Small intestine (tissue), 16 donors: ENCODE data around the gene VILL. TPM values are rescaled to one million over a fixed set of nuclear protein-coding genes. Genes with fewer than 3 reads are reported as not detected.
A peak's percentile ranks its signal among the peaks of the same experiment; 100 is the strongest.

Experiments
- DNase-seq, 2 donors: peaks; one replicate each; pipeline versions ENCODE4 v3.0.0 to v3.0.0-alpha.2; 2013
- FAIRE-seq: peaks from 2 replicates; lab custom pipeline; 2012; peaks lifted over from hg19 to GRCh38; lab: Jason Lieb, UNC
- H3K27ac ChIP-seq, 3 donors: one replicate each; pipeline ENCODE4 v1.5.1; 2013; ENCODE audit warnings: low read length in 2 of 3, mild to moderate bottlenecking in 2 of 3, control low read depth in 1 of 3, inconsistent platforms in 1 of 3, low read depth in 1 of 3, moderate library complexity in 1 of 3
- H3K27me3 ChIP-seq, 3 donors: one replicate each; pipeline ENCODE4 v1.6.1; 2013; ENCODE audit warnings: low read length in 3 of 3, inconsistent platforms in 1 of 3; ENCODE audit not compliant: control insufficient read depth in 3 of 3, insufficient read depth in 3 of 3
- H3K36me3 ChIP-seq, 3 donors: one replicate each; pipeline ENCODE4 v1.6.1; 2013; ENCODE audit warnings: low read length in 3 of 3, inconsistent platforms in 1 of 3, low read depth in 1 of 3, mild to moderate bottlenecking in 1 of 3, moderate library complexity in 1 of 3; ENCODE audit not compliant: control insufficient read depth in 3 of 3, insufficient read depth in 2 of 3
- H3K4me1 ChIP-seq, 3 donors: one replicate each; pipeline ENCODE4 v1.6.1; 2013; ENCODE audit warnings: low read length in 2 of 3, inconsistent platforms in 1 of 3, low read depth in 1 of 3, mild to moderate bottlenecking in 1 of 3, moderate library complexity in 1 of 3; ENCODE audit not compliant: control insufficient read depth in 3 of 3, insufficient read depth in 2 of 3
- H3K4me3 ChIP-seq, 3 donors: one replicate each; pipeline ENCODE4 v1.5.1; 2013; ENCODE audit warnings: low read length in 3 of 3, control low read depth in 1 of 3, inconsistent platforms in 1 of 3, low read depth in 1 of 3, mild to moderate bottlenecking in 1 of 3, moderate library complexity in 1 of 3
- H3K9me3 ChIP-seq, 2 donors: one replicate each; pipeline ENCODE4 v1.6.1; 2013; ENCODE audit warnings: low read depth in 1 of 2, low read length in 1 of 2; ENCODE audit not compliant: control insufficient read depth in 2 of 2, insufficient read depth in 1 of 2
- WGBS, 3 donors: extraction: QIAGEN DNeasy Blood & Tissue Kit; methylation state at CpG; one replicate each; pipeline ENCODE4 v1.1.7; 2013; 5-methylcytosine and 5-hydroxymethylcytosine counted together
- long read RNA-seq, 10 donors: transcript quantifications; one replicate each; lab custom pipeline, GENCODE V29; 2026
- polyA plus RNA-seq, 4 donors: library from polyadenylated mRNA; stranded (reverse) in 3 of 4; unstranded in 1 of 4; fragments of 200-250 nt in 3 of 4; fragments of 120-200 nt in 1 of 4; gene quantifications; one replicate each; pipeline versions ENCODE4 v1.2.1 to v1.2.3, GENCODE V29; 2013
- donor health status: healthy with polysubstance abuse.
- donor health status: control.
- donor health status: control.
- donor health status: Bipolar disorder and iron deficiency.
- donor health status: healthy.

Gene VILL
- polyA plus RNA-seq = 100 to 1,000 TPM in 3 of 4 donors, 10 to 100 TPM in 1; 57.6 to 266 (median 154) TPM
- long read RNA-seq, donor 1 = 0 reads
- long read RNA-seq, donor 2, full-length matches to known transcripts = 1 of 1 reads
- long read RNA-seq, donor 2, partial matches to known transcripts = 0 of 1 reads
- long read RNA-seq, donor 2, other reads (novel, unspliced or antisense) = 0 of 1 reads
- long read RNA-seq, donor 3, partial matches to known transcripts = 6 of 8 reads
- long read RNA-seq, donor 3, other reads (novel, unspliced or antisense) = 0 of 8 reads
- long read RNA-seq, donor 4 = 0 reads
- long read RNA-seq, donor 5, partial matches to known transcripts = 0 of 5 reads
- long read RNA-seq, donor 5, other reads (novel, unspliced or antisense) = 0 of 5 reads
- long read RNA-seq, donor 6, partial matches to known transcripts = 11 of 13 reads
- long read RNA-seq, donor 6, other reads (novel, unspliced or antisense) = 0 of 13 reads
- long read RNA-seq, donor 7 = 0 reads
- long read RNA-seq, donor 8 = 0 reads
- long read RNA-seq, donor 9, partial matches to known transcripts = 0 of 1 reads
- long read RNA-seq, donor 9, other reads (novel, unspliced or antisense) = 0 of 1 reads
- long read RNA-seq, donor 10, partial matches to known transcripts = 11 of 13 reads
- long read RNA-seq, donor 10, other reads (novel, unspliced or antisense) = 0 of 13 reads

GRCh38 chr3:37990527-37990926 is at the start of gene VILL:
TSS of gene VILL (plus strand) at chr3:37990786. CDS start at chr3:37993673, 2,887 bp downstream.
- FAIRE-seq = no peak
- peak within 1 kb of the TSS; percentile 96 to 97 (median 97) for H3K27ac ChIP-seq
- peaks cover 3 to 68% (median 5%) of the 10 kb centered on the region in 3 donors for H3K4me1 ChIP-seq

DNA sequence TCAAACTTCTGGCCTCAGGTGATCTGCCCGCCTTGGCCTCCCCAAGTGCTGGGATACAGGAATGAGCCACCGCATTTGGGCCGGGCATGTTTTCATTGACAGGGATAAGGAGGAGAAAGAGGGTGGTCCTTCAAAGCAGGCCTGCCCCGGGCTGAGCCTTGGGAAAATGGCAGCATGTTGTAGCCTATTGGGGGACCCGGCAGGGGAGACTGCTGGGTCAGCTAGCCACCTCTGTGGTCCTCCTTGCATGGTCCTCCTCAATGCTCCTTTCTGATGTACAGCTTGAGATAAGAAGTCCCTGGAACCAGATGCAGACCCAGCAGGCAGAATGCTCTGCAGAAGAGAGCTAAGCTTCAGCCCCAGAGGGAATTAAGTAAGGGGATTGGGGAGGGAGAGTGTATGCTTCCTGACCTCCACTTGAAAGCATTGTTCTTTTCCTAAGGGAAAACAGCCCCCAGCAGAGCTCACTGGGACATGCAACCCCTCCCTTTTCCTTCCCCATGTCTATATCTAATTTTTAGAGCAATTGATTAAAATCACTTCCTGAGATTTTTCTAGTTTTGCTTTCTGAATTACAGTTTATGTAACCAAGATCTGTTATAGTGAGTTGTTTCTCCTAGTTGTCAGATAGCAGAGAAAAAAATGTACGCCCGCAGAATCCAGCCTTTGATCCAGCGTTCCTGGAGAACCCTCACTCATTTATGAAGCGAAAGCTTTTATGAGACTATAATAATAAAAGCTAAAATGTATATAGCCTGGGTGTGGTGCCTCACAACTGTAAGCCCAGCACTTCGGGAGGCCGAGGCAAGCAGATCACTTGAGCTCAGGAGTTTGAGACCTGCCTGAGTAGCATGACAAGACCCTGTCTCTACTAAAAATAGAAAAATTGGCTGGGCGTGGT is 48.7 kb upstream of the VILL start:
- 36 to 54% (median 51%) methylated on average over 12 of the region's 12 CpGs for WGBS, 3 donors
- no peaks in the 10 kb centered on the region for H3K9me3 ChIP-seq
- no peak overlapping the region for H3K4me3 ChIP-seq
- H3K27me3 ChIP-seq = no peaks in the 10 kb centered on the region
- peak overlapping the region in 2 of 3 donors; percentile 11 to 72 for H3K27ac ChIP-seq
- H3K36me3 ChIP-seq = peaks cover 0 to 3% (median 0%) of the 10 kb centered on the region in 3 donors
- DNase-seq = peak; percentile 66 to 69
- H3K4me1 ChIP-seq = peaks cover 5 to 41% (median 23%) of the 10 kb centered on the region in 3 donors
- no peak for FAIRE-seq

More at GRCh38 chr3:37990527-37990926, at the start of gene VILL:
- peak within 1 kb of the TSS; percentile 8 to 68 (median 61) for H3K4me3 ChIP-seq
- WGBS, 3 donors = 15 to 64% (median 21%) methylated on average over 10 of the region's 10 CpGs
- H3K36me3 ChIP-seq = peaks cover 0 to 28% (median 3%) of the 10 kb centered on the region in 3 donors
- no peaks in the 10 kb centered on the region for H3K27me3 ChIP-seq
- H3K9me3 ChIP-seq = no peaks in the 10 kb centered on the region
- DNase-seq = peak; percentile 72 to 95

DNA sequence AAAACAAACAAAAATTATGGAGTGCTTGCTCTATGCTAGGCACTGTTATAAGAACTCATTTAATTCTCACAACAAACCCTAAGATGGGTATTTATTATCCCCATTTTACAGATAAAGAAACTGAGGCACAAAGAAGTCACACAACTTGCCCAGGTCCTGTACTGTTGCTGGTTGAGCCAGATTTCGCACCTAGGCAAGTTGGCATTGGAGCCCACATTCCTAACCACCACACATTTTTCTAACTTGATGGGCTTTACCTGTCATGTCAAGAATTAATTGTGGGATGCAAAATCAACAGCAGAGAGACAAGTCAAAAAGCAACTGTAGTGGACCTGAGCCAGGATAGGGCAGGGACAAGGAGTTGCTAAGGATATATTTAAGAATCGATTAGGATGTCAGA is 47.9 kb upstream of the VILL start:
- Histone ChIP-seq H3K4me1 (peaks cover 5 to 44% (median 23%) of the 10 kb centered on the region in 3 donors), H3K27ac (peak overlapping the region in 1 of 3 donors; percentile 60)

GRCh38 chr3:37943126-37943525 is 47.5 kb upstream of the VILL start:
- FAIRE-seq (no peak), DNase-seq (no peak)
- no peaks in the 10 kb centered on the region for H3K9me3 ChIP-seq
- no peaks in the 10 kb centered on the region for H3K27me3 ChIP-seq
- 53 to 71% (median 56%) methylated on average over 4 of the region's 4 CpGs for WGBS, 3 donors
- peak overlapping the region in 1 of 3 donors; percentile 35 for H3K27ac ChIP-seq
- H3K4me3 ChIP-seq = no peak overlapping the region
- H3K36me3 ChIP-seq = peaks cover 0 to 6% (median 0%) of the 10 kb centered on the region in 3 donors
- peaks cover 5 to 44% (median 23%) of the 10 kb centered on the region in 3 donors for H3K4me1 ChIP-seq

More for the DNA sequence above, 47.9 kb upstream of the VILL start:
- no peaks in the 10 kb centered on the region for H3K27me3 ChIP-seq
- no peaks in the 10 kb centered on the region for H3K9me3 ChIP-seq
- WGBS, 3 donors = 85 to 89% (median 88%) methylated on average over 2 of the region's 2 CpGs
- no peak overlapping the region for H3K4me3 ChIP-seq
- peaks cover 0 to 6% (median 0%) of the 10 kb centered on the region in 3 donors for H3K36me3 ChIP-seq
- FAIRE-seq = no peak
- no peak for DNase-seq

DNA sequence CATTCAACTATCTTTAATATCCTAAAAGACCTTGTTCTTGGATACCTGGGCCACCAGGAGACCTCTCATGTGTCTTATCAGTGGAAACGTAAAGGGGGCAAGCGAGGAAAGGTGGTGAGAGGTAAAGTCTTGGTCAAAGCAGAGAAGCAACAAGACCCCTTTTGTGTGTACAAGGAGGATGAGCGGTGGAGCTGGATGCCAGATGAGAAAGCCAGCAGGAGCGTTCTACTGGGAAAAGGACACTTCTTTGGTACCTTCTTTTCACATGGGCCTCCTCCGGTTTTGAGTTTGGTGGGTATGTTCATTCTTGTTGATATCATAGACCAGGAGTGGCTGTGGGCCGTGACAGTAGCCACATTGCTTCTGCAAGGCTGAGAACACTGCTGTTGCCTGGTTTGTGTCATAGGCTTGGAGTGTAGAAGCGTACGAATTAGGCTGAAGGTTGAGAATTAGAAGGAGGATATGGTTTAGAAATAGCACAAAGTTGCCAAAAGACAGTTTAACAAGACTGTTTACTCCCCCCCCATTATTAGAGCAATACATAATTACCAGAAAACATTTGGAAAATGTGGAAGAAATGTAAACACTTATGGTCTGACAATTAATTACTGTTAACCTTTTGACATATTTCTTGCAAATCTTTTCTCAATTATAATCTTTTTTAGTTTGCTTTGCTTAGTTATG is 46.8 kb upstream of the VILL start:
- Histone ChIP-seq H3K27ac (peak overlapping the region in 2 of 3 donors; percentile 30 to 71), H3K9me3 (no peaks in the 10 kb centered on the region), H3K4me3 (no peak overlapping the region), H3K27me3 (no peaks in the 10 kb centered on the region), H3K4me1 (peaks cover 5 to 44% (median 23%) of the 10 kb centered on the region in 3 donors), H3K36me3 (peaks cover 0 to 6% (median 0%) of the 10 kb centered on the region in 3 donors)
- FAIRE-seq = no peak
- no peak for DNase-seq
- 72 to 88% (median 82%) methylated on average over 8 of the region's 8 CpGs for WGBS, 3 donors

DNA sequence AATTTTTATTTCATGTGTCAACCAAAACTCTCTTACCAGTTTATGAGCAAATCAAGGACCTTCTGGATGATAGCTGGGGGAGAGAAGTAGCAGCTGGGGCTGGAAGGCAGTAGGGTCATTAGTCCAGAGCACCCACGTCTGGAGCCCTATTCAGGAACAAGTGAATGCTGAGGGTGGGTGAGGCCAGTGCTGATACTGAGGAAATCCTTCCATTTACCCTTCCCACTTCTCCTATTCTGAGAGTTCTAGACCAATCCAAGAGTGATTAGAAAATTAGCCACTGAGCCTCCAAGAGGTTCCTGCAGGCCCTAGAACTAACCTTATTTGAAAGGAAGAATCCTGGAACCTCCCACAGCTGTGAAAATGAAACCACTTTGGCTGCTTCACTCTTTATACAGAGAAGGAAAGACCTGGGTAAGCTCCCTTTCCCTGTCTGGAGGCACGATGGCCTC is 46.2 kb upstream of the VILL start:
- Histone ChIP-seq H3K27ac (peak overlapping the region; percentile 31 to 47 (median 36)), H3K9me3 (no peaks in the 10 kb centered on the region), H3K4me3 (no peak overlapping the region), H3K36me3 (peaks cover 0 to 6% (median 0%) of the 10 kb centered on the region in 3 donors), H3K27me3 (no peaks in the 10 kb centered on the region), H3K4me1 (peaks cover 5 to 44% (median 23%) of the 10 kb centered on the region in 3 donors)
- DNase-seq (peak; percentile 50 to 70), FAIRE-seq (no peak)
- WGBS, 3 donors = 6 to 20% (median 14%) methylated on average over 2 of the region's 2 CpGs

GRCh38 chr3:37945156-37945806 is 45.3 kb upstream of the VILL start:
- FAIRE-seq = no peak

More at GRCh38 chr3:37945156-37945806, 45.3 kb upstream of the VILL start:
- H3K36me3 ChIP-seq = peaks cover 0 to 10% (median 0%) of the 10 kb centered on the region in 3 donors
- no peaks in the 10 kb centered on the region for H3K27me3 ChIP-seq
- 41 to 54% (median 49%) methylated on average over 6 of the region's 6 CpGs for WGBS, 3 donors
- H3K4me3 ChIP-seq = no peak overlapping the region
- peak overlapping the region in 2 of 3 donors; percentile 31 to 33 for H3K27ac ChIP-seq
- H3K9me3 ChIP-seq = no peaks in the 10 kb centered on the region
- peaks cover 5 to 44% (median 23%) of the 10 kb centered on the region in 3 donors for H3K4me1 ChIP-seq
- no peak for DNase-seq
